ENCODE measurements around the gene PLPP6.
"Not testable (repeated sequence)": the region's sequence is repeated elsewhere in the genome, so short reads cannot be mapped to it uniquely, and the experiment has no call there.

The PLPP6 gene

DNA sequence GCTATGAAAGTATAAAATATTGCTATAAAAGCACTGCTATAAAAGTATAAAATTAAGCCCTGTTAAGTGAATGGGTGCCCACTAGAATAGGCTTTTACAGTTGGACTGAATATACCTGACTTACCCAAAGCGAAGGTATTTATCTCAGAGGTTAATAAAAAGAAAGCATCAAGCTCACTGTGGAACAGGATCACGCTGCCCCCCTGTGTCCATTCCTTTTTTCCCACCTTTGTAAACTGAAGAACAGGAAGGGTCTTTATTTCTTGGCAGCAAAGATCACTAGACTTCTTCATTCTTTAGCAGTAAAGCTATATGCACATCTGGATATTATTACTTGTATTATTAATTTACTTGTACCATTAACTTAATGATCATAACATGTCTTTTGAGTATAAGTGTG is 22.1 kb upstream of the PLPP6 start:
- Histone ChIP-seq H3K4me1 (ENCODE audit: control insufficient read depth, insufficient read depth, low read length) (no peaks in the 10 kb centered on the region), H3K36me3 (ENCODE audit: control insufficient read depth, insufficient read depth, low read length) (no peaks in the 10 kb centered on the region), H3K9me3 (ENCODE audit: control insufficient read depth, low read length) (no peaks in the 10 kb centered on the region), H3K27me3 (ENCODE audit: control insufficient read depth, insufficient read depth, low read length) (no peaks in the 10 kb centered on the region), H3K4me3 (ENCODE audit: low read length) (no peak overlapping the region), H3K9ac (ENCODE audit: low read length) (no peak overlapping the region)

GRCh38 chr9:4642351-4642750 is 19.7 kb upstream of the PLPP6 start:
- H3K9me3 ChIP-seq (ENCODE audit: control insufficient read depth, low read length), result no peaks in the 10 kb centered on the region
- H3K27me3 ChIP-seq (ENCODE audit: control insufficient read depth, insufficient read depth, low read length), result no peaks in the 10 kb centered on the region
- no peaks in the 10 kb centered on the region for H3K4me1 ChIP-seq (ENCODE audit: control insufficient read depth, insufficient read depth, low read length)
- H3K4me3 ChIP-seq (ENCODE audit: low read length), result no peak overlapping the region
- H3K36me3 ChIP-seq (ENCODE audit: control insufficient read depth, insufficient read depth, low read length), result no peaks in the 10 kb centered on the region
- H3K9ac ChIP-seq (ENCODE audit: low read length), result no peak overlapping the region

- H3K4me1 ChIP-seq (ENCODE audit: control insufficient read depth, insufficient read depth, low read length), result peaks cover 14% of the 10 kb centered on the region
- no peaks in the 10 kb centered on the region for H3K36me3 ChIP-seq (ENCODE audit: control insufficient read depth, insufficient read depth, low read length)
- no peak overlapping the region for H3K9ac ChIP-seq (ENCODE audit: low read length)
- no peaks in the 10 kb centered on the region for H3K9me3 ChIP-seq (ENCODE audit: control insufficient read depth, low read length)
- no peak overlapping the region for H3K4me3 ChIP-seq (ENCODE audit: low read length)
- no peaks in the 10 kb centered on the region for H3K27me3 ChIP-seq (ENCODE audit: control insufficient read depth, insufficient read depth, low read length)
Measured at GRCh38 chr9:4654084-4654483, 8.0 kb upstream of the PLPP6 start.

- H3K4me3 ChIP-seq (ENCODE audit: low read length), result no peak overlapping the region
- H3K9me3 ChIP-seq (ENCODE audit: control insufficient read depth, low read length), result no peaks in the 10 kb centered on the region
- H3K9ac ChIP-seq (ENCODE audit: low read length), result no peak overlapping the region
- H3K27me3 ChIP-seq (ENCODE audit: control insufficient read depth, insufficient read depth, low read length), result no peaks in the 10 kb centered on the region
- peaks cover 14% of the 10 kb centered on the region for H3K4me1 ChIP-seq (ENCODE audit: control insufficient read depth, insufficient read depth, low read length)
- H3K36me3 ChIP-seq (ENCODE audit: control insufficient read depth, insufficient read depth, low read length), result no peaks in the 10 kb centered on the region
Measured at GRCh38 chr9:4654538-4654937, 7.6 kb upstream of the PLPP6 start.

DNA sequence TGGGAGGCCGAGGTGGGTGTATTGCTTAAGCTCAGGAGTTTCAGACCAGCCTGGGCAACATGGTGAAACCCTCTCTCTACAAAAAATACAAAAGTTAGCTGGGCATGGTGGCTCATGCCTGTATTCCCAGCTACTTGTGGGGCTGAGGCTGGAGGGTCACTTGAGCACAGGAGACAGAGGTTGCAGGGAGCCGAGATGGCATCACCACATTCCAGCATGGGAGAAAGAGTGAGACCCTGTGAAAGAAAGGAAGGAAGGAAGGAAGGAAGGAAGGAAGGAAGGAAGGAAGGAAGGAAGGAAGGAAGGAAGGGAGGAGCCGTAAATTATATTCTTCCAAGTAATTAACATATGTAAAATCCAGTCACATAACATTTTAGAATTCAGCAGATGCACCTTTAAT is 5.9 kb upstream of the PLPP6 start:
- not testable (repeated sequence) for H3K9ac ChIP-seq (ENCODE audit: low read length); H3K27me3 ChIP-seq (ENCODE audit: control insufficient read depth, insufficient read depth, low read length); H3K36me3 ChIP-seq (ENCODE audit: control insufficient read depth, insufficient read depth, low read length); H3K4me3 ChIP-seq (ENCODE audit: low read length); H3K9me3 ChIP-seq (ENCODE audit: control insufficient read depth, low read length)
- peaks cover 14% of the 10 kb centered on the region for H3K4me1 ChIP-seq (ENCODE audit: control insufficient read depth, insufficient read depth, low read length)

DNA sequence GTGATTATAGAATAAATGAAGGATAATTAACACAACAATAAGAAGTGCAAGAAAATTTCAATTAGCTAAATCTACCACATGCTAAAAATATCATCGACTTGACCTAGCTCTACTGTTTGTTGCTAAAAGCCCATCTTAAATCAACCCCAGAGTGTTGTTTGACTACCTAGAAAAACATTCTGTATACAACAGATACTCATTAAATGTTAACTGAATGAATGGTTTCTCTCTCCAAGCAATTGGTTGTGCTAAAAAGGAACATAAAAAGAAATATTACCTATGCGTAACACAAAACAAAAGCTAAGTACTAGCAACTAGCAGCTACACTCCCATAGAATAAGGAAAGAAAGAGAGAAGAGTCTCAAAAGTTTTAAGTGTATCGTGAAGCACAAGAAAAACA is 5.5 kb upstream of the PLPP6 start:
- Histone ChIP-seq H3K9ac (ENCODE audit: low read length) (no peak overlapping the region), H3K36me3 (ENCODE audit: control insufficient read depth, insufficient read depth, low read length) (no peaks in the 10 kb centered on the region)

GRCh38 chr9:4657426-4658159 is 4.5 kb upstream of the PLPP6 start:
- Histone ChIP-seq H3K36me3 (ENCODE audit: control insufficient read depth, insufficient read depth, low read length) (no peaks in the 10 kb centered on the region), H3K9ac (ENCODE audit: low read length) (peak overlapping the region; percentile 18), H3K27me3 (ENCODE audit: control insufficient read depth, insufficient read depth, low read length) (no peaks in the 10 kb centered on the region), H3K4me3 (ENCODE audit: low read length) (no peak overlapping the region), H3K4me1 (ENCODE audit: control insufficient read depth, insufficient read depth, low read length) (peaks cover 14% of the 10 kb centered on the region), H3K9me3 (ENCODE audit: control insufficient read depth, low read length) (no peaks in the 10 kb centered on the region)

More for the DNA sequence above, 5.5 kb upstream of the PLPP6 start:
- Histone ChIP-seq H3K9me3 (ENCODE audit: control insufficient read depth, low read length) (no peaks in the 10 kb centered on the region), H3K4me1 (ENCODE audit: control insufficient read depth, insufficient read depth, low read length) (peaks cover 14% of the 10 kb centered on the region), H3K27me3 (ENCODE audit: control insufficient read depth, insufficient read depth, low read length) (no peaks in the 10 kb centered on the region), H3K4me3 (ENCODE audit: low read length) (no peak overlapping the region)

DNA sequence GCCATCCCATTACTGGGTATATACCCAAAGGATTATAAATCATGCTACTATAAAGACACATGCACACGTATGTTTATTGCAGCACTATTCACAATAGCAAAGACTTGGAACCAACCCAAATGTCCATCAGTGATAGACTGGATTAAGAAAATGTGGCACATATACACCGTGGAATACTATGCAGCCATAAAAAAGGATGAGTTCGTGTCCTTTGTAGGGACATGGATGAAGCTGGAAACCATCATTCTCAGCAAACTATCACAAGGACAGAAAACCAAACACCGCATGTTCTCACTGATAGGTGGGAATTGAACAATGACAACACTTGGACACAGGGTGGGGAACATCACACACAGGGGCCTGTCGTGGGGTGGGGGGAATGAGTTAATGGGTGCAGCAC is 1.4 kb upstream of the PLPP6 start:
- peaks cover 37% of the 10 kb centered on the region for H3K4me1 ChIP-seq (ENCODE audit: control insufficient read depth, insufficient read depth, low read length)
- H3K9ac ChIP-seq (ENCODE audit: low read length); H3K9me3 ChIP-seq (ENCODE audit: control insufficient read depth, low read length); H3K36me3 ChIP-seq (ENCODE audit: control insufficient read depth, insufficient read depth, low read length); H3K27me3 ChIP-seq (ENCODE audit: control insufficient read depth, insufficient read depth, low read length); H3K4me3 ChIP-seq (ENCODE audit: low read length): not testable (repeated sequence)

DNA sequence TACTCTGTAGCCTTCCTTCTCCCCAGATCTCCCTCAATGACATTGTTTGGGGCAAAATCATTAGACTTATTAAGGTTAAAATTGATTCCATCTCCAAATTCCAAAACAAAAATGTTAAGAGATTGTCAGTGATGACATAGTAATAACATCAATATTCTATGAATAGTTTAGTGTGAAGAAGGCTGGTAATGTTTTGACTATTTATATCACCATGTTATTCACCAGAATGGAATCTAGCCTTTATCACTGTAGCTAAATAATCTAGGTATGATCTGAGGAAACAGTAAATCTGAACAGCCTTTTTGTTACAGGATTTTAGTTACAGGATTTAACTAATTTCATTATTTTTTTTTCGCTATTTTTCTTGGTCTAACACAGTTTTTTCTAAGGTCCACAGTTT is 929 bp upstream of the PLPP6 start:
- Histone ChIP-seq H3K4me3 (ENCODE audit: low read length) (no peak overlapping the region), H3K36me3 (ENCODE audit: control insufficient read depth, insufficient read depth, low read length) (no peaks in the 10 kb centered on the region), H3K27me3 (ENCODE audit: control insufficient read depth, insufficient read depth, low read length) (no peaks in the 10 kb centered on the region), H3K9me3 (ENCODE audit: control insufficient read depth, low read length) (no peaks in the 10 kb centered on the region), H3K9ac (ENCODE audit: low read length) (no peak overlapping the region), H3K4me1 (ENCODE audit: control insufficient read depth, insufficient read depth, low read length) (peaks cover 37% of the 10 kb centered on the region)

- no peaks in the 10 kb centered on the region for H3K27me3 ChIP-seq (ENCODE audit: control insufficient read depth, insufficient read depth, low read length)
- peaks cover 37% of the 10 kb centered on the region for H3K4me1 ChIP-seq (ENCODE audit: control insufficient read depth, insufficient read depth, low read length)
- no peak overlapping the region for H3K4me3 ChIP-seq (ENCODE audit: low read length)
- H3K9me3 ChIP-seq (ENCODE audit: control insufficient read depth, low read length), result no peaks in the 10 kb centered on the region
- H3K36me3 ChIP-seq (ENCODE audit: control insufficient read depth, insufficient read depth, low read length), result no peaks in the 10 kb centered on the region
- H3K9ac ChIP-seq (ENCODE audit: low read length), result peak overlapping the region; percentile 88
Measured at GRCh38 chr9:4661611-4662010, 483 bp upstream of the PLPP6 start.

DNA sequence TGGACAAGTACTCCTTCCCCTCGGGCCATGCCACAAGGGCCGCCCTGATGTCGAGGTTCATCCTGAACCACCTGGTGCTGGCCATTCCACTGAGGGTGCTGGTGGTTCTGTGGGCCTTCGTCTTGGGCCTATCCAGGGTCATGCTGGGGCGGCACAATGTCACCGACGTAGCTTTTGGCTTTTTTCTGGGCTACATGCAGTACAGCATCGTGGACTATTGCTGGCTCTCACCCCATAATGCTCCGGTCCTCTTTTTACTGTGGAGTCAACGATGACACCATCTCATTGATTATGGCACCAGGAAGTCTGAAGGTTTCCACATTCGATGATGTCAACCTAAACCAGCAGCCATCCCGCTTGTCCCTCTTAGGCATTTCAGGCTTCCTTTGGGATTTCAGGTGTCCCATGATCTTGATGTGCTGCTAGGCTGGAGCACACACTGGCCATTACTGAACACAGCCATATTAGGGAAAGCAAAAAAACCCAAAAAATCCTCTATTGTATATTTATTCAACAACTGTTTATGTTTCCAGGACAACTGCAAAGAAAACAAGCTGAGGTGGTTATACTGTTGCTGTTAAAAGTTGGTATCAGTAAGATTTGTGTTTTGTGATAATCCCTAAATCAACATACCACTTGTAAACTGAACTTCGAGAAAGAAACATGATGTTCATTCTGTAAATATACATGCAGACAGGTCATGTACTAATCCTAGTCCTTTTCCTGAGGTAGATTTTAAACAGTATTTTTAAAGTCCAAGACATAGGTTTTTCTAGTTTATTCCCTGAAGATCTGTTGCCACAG is 1.1 kb downstream of the PLPP6 start:
- no peaks in the 10 kb centered on the region for H3K27me3 ChIP-seq (ENCODE audit: control insufficient read depth, insufficient read depth, low read length)
- H3K9ac ChIP-seq (ENCODE audit: low read length), result peak overlapping the region; percentile 88
- no peaks in the 10 kb centered on the region for H3K9me3 ChIP-seq (ENCODE audit: control insufficient read depth, low read length)
- H3K4me1 ChIP-seq (ENCODE audit: control insufficient read depth, insufficient read depth, low read length), result peaks cover 29% of the 10 kb centered on the region
- no peaks in the 10 kb centered on the region for H3K36me3 ChIP-seq (ENCODE audit: control insufficient read depth, insufficient read depth, low read length)
- peak overlapping the region; percentile 51 for H3K4me3 ChIP-seq (ENCODE audit: low read length)

DNA sequence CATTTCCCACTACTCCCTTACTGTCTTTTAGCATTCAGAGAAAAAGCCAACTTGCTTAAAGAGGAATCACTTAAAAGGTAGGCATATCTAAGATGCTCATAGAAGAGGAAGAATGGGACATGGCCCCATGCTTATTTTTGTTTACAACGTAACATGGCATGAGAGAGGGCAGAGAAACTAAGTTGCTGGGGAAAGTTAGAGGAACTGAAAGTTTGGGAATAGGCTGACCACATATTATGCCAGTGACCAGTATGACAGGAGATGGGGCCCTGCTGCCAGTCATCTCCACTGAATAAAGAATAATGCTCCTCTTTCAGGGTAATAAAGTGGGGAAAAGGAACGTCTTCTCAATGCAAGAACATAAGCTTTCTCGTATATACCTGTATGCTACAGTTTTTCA is 1.9 kb downstream of the PLPP6 start:
- Histone ChIP-seq H3K27me3 (ENCODE audit: control insufficient read depth, insufficient read depth, low read length) (no peaks in the 10 kb centered on the region), H3K4me1 (ENCODE audit: control insufficient read depth, insufficient read depth, low read length) (peaks cover 23% of the 10 kb centered on the region), H3K36me3 (ENCODE audit: control insufficient read depth, insufficient read depth, low read length) (no peaks in the 10 kb centered on the region), H3K9ac (ENCODE audit: low read length) (peak overlapping the region; percentile 58), H3K9me3 (ENCODE audit: control insufficient read depth, low read length) (no peaks in the 10 kb centered on the region), H3K4me3 (ENCODE audit: low read length) (peak overlapping the region; percentile 26)
